Pulmonary artery endothelial cell (primary cell): ENCODE data around the gene SCRT2. TPM values are rescaled to one million over a fixed set of nuclear protein-coding genes. Genes with fewer than 3 reads are reported as not detected.
"Not testable (repeated sequence)": the region's sequence is repeated elsewhere in the genome, so short reads cannot be mapped to it uniquely, and the experiment has no call there.

Source experiments
- DNase-seq: peaks from one replicate; pipeline ENCODE4 v3.0.0-alpha.2; 2011; ENCODE audit warnings: low read depth, low spot score
- total RNA-seq: library from RNA; depleted of rRNA; stranded (reverse); fragments of >200 nt; gene quantifications from 2 replicates; pipeline ENCODE4 v1.2.3, GENCODE V29; 2014

SCRT2 gene
- total RNA-seq, 1 donor from 2014 or later = not detected

- DNase-seq = peak; percentile 75
Measured at GRCh38 chr20:653110-653589, 22.5 kb downstream of the SCRT2 start, which contains the start of gene SRXN1. Gene SRXN1 (minus strand): TSS chr20:653200. CDS start chr20:653185, 15 bp downstream.

GRCh38 chr20:652615-653109 is 22.9 kb downstream of the SCRT2 start:
- DNase-seq = no peak

GRCh38 chr20:651713-652614 is 23.6 kb downstream of the SCRT2 start:
- no peak for DNase-seq

GRCh38 chr20:650954-651353 is 24.6 kb downstream of the SCRT2 start:
- no peak for DNase-seq

- DNase-seq = no peak
Measured at GRCh38 chr20:650281-650680, 25.3 kb downstream of the SCRT2 start.

- DNase-seq = no peak
Measured at GRCh38 chr20:647479-648019, 28.1 kb downstream of the SCRT2 start.

GRCh38 chr20:646868-647233 is 28.8 kb downstream of the SCRT2 start:
- DNase-seq = no peak

GRCh38 chr20:646107-646867 is 29.3 kb downstream of the SCRT2 start:
- no peak for DNase-seq

- DNase-seq = peak; percentile 7
Measured at GRCh38 chr20:645318-646106, 30.1 kb downstream of the SCRT2 start.

GRCh38 chr20:644692-645317 is 30.8 kb downstream of the SCRT2 start:
- no peak for DNase-seq

GRCh38 chr20:642398-643174 is 33.0 kb downstream of the SCRT2 start:
- DNase-seq = no peak

- not testable (repeated sequence) for DNase-seq
Measured at GRCh38 chr20:642013-642397, 33.6 kb downstream of the SCRT2 start.

GRCh38 chr20:641516-641875 is 34.1 kb downstream of the SCRT2 start:
- DNase-seq = no peak

- DNase-seq = no peak
Measured at GRCh38 chr20:640674-641515, 34.7 kb downstream of the SCRT2 start.

GRCh38 chr20:638579-638978 is 37.0 kb downstream of the SCRT2 start:
- DNase-seq = no peak

GRCh38 chr20:637559-637958 is 38.0 kb downstream of the SCRT2 start:
- DNase-seq = no peak

GRCh38 chr20:635893-636338 is 39.7 kb downstream of the SCRT2 start:
- no peak for DNase-seq

GRCh38 chr20:635028-635892 is 40.3 kb downstream of the SCRT2 start:
- no peak for DNase-seq
